Measurements from ENCODE around the gene PTPRM.

DNA sequence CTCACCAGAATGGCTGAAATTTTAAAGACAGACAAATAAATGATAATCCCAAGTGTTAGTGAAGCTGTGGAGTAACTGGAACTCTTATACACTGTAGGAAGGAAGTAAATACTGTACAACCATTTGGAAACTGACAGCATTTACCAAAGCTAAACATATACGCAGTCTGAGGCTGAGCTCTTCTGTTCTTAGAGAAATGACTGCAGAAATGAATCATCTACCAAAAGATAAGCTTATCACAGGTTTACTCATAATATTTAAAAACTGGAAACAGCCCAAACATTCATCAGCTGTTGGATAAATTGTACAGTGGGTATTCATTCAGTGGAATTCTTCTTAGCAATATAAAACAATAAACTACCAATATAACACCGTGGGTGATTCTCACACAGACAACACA, 824.0 kb downstream of the PTPRM start:
- TF ChIP-seq EZH2phosphoT487 (IDR thresholded peaks at IDR 0.05; ENCODE audit: insufficient read depth, low read depth) (no peak), EZH2 (IDR thresholded peaks at IDR 0.05; ENCODE audit: insufficient read depth, poor library complexity, severe bottlenecking) (no peak)
